RCC 7860 (cell line): ENCODE data around the gene PPY.
"Not testable (repeated sequence)": the region's sequence is repeated elsewhere in the genome, so short reads cannot be mapped to it uniquely, and the experiment has no call there.

Experiments used
- DNase-seq: peaks from one replicate; pipeline ENCODE4 v3.0.0-alpha.2; 2015; ENCODE audit warnings: low spot score
- FAIRE-seq: peaks from 2 replicates; lab custom pipeline; 2012; peaks lifted over from hg19 to GRCh38; lab: Jason Lieb, UNC

PPY gene

DNA sequence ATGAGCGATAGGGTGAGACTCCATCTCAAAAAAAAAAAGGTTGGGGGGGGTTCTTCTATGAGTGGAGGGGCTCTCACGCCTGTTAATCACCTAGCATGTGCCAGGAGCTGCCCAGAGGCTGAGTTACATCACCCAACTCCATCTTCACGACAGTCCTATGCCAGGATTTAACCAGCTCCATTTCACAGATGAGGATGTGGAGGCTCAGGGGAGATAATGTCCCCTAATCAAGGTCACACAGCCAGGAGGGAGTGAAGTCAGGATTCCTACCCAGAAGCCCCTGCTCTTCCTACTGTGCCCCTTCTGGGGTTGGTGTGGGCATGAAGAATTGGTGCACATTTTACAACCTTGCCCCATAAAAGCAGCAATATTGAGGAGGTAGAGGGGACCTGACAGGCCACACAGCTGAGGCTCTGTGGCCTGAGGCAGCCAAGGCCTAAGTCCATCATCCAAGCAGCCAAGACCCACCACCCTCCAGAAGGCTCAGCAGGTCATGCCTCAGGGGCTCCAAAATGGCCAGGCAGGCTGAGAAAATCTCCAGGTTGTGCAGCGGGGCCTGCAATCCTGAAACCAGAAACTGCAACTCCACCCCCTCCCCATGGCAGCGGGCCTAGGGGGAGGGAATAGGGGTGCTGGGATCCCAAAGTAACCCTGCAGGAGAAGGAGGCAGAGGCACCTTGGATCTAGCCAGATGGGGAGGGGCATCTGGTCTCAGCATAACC, 6.9 kb downstream of the PPY start:
- FAIRE-seq (no peak), DNase-seq (no peak)

DNA sequence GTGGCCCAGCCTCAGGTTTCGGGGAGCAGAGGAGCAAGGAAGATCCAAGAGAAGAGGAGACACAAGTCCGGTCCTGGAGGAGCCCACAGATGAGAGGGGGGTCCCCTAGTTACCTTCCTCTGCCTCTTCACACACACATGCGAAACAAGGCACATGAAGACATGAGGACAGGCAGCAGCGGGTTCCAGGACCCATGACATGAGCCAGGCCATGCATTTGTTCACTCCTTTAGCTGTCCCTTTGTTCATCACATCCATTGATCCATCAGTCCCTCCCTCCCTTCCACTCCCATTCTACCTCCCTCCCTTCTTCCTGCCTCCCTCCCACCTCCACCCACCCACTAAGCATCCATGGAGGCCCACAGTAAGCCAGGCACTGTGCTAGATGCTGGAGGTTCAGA, 9.4 kb downstream of the PPY start:
- no peak for FAIRE-seq

DNA sequence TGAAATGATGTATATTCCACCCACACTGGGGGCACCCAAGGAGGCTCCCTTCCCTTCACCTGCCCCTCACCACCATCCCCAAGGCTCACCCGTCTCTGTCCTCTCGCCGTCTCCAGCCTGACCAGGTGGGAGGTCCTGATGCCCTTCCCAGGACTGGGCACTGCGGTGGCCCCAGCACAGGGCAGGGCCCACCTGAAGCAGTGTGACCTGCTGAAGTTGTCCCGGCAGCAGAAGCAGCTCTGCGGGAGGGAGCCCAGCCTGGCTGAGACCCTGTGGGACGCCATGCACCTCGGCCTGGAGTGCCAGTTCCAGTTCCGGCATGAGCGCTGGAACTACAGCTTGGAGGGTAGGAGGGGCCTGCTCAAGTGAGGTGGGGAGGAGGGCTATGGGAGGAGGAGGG, 9.9 kb downstream of the PPY start:
- DNase-seq (no peak), FAIRE-seq (no peak)

More for the DNA sequence above, 9.4 kb downstream of the PPY start:
- no peak for DNase-seq

DNA sequence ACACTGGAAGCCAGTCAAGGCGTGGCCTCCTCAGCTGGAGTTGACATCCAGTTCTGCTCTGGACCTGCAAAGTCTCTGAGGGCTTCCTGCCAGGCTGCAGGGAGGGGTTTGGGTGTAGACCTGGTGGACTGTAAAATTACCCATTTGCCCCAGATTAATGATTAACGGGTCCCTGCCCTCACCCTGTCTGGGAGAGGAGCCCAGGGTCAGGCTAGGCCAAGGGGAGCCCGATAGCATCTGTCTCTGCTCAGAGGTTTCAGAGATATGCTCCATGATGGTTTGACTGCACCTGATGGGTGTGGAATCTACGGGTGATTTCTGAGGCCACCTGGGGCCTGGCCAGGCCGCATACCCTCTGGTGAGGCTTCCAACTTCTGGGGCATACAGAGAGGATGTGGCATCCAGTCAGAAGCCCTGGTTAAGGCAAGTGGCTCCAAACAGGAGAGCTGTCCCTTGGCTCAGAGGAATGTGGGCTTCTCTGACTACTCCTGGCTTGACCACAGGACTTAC, 11.2 kb downstream of the PPY start:
- DNase-seq (peak; percentile 73), FAIRE-seq (peak; percentile 89)

DNA sequence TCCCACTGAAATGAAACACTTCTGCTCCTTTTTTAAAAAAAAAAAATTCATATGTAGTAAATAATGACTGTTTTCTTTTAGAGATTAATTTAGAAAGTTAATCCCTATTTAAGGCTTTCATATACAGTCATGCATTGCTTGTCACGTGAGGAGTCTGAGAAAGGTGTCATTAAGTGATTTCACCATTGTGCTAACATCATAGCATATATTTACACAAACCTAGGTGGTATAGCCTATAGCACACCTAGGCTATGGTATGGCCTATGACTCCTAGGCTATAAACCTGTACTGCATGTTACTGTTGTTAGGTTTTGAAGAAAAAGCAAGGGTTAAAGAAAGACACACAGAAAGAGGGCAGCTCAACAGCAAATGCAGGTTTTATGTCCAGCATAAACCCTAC, 13.7 kb downstream of the PPY start:
- no peak for DNase-seq
- no peak for FAIRE-seq

DNA sequence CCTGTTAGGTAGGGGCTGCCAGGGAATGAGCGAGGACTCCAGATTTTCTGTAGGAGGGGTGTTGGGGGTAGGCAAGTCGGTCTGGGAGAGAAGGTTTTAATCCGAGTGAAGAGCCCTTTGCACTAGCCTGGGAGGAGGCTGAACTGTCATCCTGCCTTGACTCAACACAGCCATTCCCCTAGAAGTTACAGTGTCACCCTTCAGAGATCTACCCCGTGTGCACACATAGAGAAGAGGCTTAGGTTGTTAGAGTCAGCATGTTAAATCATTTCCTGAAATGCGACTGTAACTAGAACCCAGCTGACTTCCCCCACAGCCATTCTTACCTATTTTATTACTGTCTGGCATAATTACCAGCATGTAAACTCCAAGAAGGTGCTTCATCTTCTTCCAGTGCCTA, 14.3 kb downstream of the PPY start:
- not testable (repeated sequence) for FAIRE-seq, DNase-seq

DNA sequence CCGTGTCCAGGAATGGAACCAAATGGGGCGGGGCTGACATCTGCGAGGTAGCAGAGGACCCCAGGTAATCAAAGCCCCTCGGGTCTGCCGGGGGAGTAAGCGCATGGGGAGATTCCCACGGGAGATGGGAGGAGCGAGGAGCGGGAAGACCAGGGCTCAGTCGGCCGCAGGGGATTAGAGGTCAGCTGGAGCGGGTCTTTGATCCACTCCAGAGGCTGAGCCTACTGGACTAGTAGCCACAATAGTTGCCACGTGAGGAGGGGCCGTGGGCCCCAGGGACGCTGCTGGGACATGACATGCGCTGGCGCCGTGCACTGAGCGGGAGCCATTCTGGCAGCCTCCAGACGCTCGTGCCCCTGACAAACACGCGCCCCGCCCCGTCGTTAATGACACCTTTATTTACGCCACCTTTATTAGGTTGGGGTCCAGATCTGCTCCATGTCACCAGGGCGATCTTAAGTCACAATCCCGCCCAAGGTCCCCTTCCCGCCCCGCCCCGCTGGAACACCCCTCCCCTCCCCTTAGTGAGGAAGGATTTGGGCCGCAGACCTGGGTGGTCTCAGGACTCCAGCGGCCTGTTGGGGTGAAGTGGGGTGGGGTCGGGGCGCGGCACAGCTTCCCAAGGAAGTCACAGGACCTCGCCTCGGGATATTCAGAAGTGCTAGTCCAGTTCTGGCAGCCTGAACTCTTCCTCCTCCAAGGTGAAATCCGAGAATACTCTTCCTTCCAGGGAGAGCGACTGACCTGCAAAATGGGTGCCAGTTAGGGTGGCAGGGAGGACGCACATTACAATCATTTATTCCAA, 15.0 kb downstream of the PPY start:
- DNase-seq = no peak
- FAIRE-seq = no peak

DNA sequence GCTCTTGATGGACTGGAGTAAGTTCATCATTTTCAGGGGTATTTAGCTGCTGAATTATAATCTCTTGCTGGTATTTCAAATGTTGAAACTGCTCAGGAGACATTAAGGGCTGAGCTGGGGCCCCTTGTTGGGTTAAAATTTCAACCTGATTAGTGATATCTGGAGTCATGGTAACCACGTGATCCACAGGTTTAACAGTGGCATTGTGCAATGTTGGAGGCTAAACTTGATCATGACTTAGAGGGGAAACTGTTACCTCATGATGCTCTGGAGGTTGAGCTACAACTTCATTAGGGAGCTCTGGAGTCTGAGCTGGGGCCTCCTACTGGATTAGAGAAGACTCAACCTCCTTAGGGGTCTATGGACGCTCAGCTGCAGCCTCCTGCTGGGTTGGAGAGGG, 17.7 kb downstream of the PPY start:
- DNase-seq = no peak
- FAIRE-seq = no peak

DNA sequence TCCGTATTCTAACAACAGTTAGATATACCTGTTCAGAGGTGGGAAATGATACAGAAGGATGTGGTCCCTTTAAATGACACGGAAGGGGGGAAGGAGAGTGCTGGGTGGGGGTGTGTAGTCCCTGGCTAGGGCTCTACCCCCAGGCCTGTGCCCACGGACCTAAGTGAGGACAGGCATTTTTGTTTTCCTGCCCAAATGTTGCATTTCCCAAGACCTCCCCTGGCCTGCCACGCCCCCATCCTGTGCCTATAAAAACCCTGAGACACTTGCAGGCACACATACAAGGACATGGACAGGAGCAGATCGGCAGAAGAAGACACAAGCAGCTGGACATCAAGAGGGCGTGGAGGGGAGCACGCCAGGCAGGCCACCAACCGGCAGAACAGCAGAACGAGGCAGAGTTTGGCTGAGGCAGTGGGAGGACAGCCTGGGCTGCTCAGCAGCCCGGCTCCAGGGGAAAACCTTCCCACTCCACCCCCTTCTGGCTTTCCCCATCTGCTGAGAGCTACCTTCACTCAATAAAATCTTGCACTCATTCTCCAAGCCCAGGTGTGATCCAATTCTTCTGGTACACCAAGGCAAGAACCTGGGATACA, 21.7 kb downstream of the PPY start:
- FAIRE-seq (no peak), DNase-seq (no peak)

DNA sequence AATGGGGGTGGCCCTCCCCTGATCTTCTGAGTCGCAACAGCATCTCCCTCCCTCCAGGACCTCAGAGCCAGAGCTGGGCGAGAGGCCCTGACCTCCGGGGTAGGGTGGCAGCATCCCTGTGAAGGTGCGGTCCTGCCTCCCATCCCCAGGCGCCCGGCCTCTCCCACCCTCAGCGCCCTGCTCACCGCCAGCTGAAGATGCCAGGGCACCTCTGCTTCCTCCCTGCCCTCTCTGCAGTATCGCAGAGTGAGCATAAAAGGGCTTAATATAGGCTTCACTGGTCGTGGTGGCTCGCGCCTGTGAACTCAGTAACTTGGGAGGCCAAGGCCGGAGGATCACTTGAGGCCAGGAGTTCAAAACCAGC, 24.3 kb downstream of the PPY start:
- FAIRE-seq = no peak
- DNase-seq = no peak

DNA sequence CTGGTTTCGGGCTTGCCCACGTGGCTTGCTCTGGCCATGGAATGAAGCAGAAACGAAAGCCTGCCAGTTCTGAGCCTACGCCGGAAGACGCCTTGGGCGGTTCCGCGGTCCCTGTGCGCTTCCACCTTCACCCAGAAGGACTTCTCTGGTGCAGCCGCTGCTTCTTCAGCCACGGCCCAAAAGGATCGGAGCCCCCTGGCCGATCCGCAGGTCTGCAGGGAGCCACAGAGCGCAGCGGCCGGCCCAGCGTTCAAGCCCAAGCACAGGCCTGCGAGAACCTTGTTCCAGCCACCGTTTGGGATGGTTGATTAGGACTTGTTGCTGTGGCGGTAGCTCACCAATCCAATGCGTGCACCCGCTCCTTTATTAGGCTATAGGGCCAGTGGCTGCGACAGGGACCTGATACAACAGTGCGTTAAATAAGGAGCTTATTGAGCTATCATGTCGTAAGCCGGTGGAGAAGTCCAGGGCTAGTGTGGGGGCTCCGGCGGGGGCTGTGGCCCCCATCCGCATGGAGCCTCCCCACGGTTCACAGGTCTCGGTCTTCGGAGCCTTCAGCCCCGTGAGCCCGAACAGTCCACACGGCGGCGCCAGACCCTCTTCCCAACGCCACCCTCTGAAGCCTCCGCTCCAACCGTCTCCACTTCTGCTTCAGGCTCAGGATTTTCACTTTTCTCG, 24.8 kb downstream of the PPY start:
- no peak for DNase-seq
- no peak for FAIRE-seq

DNA sequence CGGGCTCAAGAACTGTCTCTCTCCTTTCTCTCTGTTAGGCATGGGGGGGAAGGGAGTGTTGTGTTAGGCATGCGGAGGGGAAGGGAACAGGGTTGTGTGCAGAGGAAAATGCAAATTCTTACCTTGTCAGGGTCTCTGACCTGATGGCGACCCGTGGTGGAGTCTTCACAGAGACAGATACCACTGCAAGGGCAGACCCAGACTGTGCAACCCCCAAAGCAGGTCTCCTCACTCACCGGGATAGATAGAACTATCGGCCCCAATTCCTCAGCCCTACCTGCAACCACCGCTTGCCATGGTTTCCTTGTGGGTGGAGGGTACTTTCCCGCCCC, 25.3 kb downstream of the PPY start:
- no peak for FAIRE-seq
- DNase-seq = no peak

DNA sequence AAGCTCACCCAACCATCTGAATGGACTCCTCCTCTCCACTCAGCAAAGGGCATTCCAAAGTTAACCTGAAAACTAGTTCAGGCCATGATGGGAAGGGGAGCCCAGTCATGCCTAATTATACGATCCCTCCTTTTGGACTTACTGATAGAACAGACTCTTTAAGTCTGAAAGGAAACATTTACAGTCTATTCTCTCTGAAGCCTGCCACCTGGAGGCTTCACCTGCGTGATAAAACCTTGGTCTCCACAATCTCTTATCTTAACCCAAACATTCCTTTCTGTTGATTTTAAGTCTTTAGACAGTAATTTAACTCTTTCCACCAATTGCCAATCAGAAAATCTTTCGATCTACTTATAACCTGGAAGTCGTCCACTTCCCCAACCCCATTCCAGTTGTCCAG, 25.9 kb downstream of the PPY start:
- DNase-seq (no peak), FAIRE-seq (no peak)

DNA sequence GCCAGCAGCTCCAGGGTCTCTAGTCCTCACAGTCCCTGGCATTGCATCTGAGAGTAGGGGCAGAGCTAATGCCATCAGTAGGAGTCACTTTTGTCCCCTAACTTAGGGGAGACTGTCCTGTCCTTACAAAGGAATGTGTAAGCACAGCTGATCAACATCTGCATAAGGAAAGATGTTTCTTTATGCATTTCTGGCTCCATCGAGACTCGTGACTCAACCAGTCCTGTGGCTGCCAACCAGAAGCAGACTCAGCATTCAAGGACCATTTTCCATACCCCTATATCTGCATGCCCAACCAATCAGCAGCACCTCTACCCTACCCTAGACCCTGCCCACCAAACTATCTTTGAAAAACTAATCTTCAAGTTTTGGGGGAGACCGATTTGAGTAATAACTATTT, 26.7 kb downstream of the PPY start:
- DNase-seq (no peak), FAIRE-seq (no peak)

DNA sequence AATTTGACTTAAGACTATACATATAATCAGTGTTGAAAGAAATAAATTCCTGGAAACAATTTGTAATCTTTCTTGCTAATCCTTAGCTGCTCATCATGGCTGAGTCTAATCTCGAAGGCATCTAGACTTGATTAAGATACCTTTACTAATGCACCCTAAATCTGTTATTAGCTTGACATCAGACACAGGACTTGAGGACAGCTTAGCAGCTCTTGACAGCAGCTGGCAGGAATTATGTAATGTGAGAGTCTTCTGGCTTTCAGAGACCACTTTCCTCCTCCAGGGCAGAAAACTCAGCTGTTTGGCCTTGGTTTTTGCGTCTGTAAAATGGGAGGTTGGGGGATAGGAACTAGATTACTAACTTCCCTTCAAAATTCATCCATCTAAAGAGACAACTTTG, 27.8 kb downstream of the PPY start:
- no peak for FAIRE-seq

DNA sequence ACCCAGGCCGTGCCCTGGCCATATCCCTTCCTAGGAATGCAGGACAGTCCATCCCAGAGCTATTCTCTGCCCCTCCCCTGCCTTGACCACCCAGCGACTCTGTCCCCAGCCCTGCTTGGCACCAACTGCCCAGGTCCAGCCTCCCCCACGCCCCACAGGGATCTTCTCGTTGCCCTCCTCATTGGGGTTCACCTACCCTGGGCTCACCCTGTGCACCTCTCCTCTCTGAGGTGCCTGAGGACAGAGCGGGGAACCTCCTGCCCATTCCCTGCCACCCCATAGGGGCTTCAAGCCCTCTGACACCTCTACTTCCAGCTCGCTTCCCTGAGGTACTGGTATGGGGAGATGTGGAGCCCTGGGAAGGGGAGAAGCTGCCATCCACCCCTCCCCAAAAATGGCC, 28.7 kb downstream of the PPY start:
- no peak for DNase-seq
- no peak for FAIRE-seq

More for the DNA sequence above, 27.8 kb downstream of the PPY start:
- no peak for DNase-seq

DNA sequence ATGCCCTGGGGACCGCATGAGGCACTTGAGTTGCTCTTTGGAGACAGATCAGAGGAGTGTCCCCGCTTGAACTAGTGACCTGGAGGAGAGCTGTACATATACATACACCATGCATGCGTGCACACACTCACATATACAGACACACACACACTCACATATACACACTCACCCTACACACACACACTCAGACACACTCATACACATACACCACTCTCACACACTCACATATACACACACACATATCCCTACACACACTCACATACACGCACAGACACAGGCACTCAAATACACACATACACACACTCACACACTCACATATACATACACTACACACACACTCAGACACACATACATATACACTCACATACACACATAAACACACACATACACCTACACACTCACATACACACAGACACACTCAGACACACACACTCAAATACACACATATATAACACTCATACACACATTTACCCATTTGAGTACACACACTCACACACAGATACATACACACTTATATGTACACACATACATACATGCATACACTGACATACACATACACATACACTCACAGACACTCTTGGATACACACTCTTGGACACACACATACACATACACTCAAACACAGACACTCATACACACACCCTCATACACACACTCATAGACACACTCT, 29.5 kb downstream of the PPY start:
- FAIRE-seq (no peak), DNase-seq (no peak)

DNA sequence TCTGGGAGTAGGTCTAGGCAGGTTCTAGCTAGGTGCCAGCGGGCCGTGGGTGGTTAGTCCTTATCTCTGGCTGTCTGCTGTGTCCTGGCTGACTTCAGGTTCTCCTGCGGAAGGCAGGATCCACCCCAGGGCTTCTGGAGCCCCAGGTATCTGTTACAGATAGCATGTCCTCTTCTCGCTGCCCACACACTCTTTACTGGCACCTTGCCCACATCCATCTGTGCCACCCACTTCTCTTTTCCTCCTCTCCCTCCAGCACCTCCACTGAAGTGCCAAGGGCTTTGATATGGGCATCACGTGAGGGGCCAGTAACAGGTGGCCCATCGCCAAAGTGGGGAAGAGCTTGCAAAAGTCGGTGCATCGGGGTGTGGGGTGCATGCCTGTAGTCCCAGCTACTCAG, 30.4 kb downstream of the PPY start:
- FAIRE-seq = no peak
- DNase-seq = no peak

DNA sequence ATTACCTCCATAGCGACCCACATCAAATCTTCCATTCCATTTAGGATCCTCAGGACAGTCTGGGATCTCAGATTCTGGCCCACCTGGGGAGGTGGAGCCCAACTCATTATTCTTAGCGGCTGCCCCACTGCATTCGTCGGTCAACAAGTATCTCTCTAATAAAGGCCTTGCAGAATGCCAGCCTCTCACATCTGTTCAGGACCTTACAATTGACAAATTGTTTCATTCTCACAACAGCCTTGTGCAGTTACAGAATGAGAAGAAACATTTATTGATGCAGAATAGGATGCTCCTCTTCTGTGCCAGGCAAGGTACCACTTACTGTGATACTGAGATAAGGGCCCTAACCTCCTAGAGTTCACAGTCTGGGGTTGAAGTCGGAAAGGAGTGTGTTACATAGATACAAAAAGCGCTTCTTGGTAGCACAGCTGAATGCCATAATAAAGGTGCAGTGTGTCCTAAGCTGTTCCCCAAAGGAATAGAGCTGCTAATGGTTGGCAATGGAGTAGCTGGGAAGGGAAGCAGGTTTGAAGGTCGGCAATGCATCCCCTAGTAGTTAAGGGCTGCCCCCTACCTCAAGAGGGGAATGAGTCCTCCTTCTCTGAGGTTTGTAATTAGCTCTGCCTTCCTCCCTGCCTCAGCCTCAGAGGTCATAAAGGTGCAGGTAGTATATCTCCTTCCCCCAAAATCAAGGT, 32.6 kb downstream of the PPY start:
- DNase-seq (no peak), FAIRE-seq (no peak)

DNA sequence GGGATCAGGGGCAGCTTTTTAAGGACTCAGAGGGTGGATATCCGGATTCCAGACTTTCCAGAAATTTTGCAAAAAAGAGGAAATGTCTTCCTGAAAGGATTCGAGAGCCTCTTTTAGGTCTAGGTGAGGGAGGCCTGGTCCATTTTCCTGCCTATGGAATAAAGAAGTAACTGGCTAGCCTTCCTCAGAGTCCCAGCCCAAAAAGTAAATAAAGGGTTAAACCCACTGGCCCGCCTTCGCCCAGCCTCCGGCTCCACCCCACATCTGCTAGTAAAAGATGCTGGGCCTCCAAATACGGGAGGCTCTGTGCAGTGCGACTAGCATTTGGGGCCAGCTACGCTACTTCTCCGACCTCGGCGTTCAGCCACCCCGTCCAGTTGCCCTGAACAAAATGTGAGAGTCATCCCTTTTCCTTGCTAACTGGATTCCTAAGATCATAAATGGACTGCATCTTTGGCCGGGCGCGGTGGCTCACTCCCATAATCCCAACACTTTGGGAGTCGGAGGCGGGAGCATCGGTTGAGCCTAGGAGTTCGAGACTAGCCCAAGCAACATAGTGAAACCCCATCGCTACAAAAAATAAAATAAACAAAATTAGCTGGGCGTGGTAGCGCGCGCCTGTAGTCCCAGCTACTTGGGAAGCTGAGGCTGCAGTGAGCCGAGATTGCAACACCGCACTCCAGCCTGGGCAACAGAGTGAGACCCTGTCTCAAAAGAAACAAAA, 34.1 kb downstream of the PPY start:
- DNase-seq (no peak), FAIRE-seq (no peak)
